ENCODE results near the gene CACNA1B.
"Not testable (repeated sequence)": the region's sequence is repeated elsewhere in the genome, so short reads cannot be mapped to it uniquely, and the experiment has no call there.

The CACNA1B gene

DNA sequence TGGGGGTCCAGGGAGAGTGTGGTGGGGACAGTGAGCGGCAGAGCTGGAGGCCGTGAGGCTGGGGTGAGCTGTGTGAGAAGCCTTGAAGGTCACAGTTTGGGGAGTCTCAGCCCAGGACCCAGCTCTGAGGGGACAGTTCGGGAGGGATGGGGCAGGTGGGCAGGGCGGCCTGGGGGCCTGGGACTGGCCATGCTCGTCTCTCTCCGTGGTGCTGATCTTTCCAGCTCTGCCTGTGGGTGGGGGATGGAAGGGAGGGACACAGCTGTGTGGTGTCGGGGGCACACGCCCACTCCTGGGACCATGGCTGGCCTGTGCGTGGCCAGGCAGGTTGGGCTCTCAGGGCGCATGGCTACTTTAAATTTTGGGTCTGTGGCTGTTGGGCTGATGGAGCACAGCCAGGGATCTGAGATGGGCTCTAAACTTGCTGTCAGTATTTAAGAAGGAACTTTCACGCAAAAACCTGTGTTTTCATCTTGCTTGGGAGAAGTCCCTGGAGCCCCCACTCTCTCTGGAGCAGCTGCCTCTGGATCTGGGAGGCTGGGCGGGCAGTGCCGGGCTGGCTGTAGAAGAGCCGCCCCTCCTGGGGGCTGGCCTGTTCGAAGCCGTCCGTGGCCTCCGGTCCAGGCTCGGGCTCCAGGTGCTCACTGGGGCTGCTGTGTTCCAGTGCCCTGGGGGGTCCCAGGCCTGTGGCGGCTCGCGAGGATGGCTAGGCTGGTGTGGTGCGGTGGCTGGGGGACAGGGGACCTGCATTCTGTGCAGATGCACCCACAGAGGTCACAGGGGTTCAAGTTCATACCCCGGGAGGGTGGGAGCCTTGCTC, 13.4 kb downstream of the CACNA1B start:
- DNase-seq = not testable (repeated sequence)

DNA sequence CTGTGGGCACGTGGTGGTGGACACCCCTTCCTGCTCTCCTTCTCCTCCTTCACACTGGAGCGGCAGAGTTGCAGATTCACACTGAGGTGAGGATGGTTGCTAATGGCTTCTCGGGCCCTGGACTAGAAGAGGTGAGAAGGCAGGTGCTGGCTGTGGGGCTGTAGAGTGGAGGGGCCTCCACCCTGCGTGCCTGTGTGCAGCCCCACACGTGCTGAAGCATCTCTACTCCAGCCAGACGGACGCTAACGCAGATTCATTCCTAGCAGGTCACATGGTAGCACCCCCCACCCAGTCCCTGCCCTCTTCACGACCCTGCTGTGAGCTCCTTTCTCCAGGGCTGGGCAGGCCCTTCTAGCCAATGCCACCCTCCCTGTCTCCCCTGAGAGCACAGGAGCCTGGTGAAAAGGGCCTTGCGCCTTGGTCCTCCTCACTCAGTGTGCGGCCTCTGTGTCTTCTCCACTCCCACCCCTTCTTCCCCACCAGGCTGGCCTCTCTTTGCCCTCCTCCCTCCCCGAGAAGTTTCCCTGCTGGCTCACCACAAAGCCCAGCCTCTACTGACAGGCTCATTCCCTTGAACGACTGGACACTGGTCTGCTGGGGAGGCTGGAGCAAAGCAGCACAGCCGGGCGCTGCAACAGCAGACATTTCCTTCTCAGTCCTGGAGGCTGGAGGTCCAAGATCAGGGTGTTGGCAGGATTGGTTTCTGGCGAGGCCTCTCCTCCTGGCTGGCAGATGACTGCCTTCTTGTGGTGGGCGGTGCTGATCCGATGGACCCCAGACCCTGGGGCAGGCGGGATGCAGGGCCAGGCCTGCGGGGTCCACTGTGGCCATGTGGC, 14.2 kb downstream of the CACNA1B start:
- DNase-seq = no peak

DNA sequence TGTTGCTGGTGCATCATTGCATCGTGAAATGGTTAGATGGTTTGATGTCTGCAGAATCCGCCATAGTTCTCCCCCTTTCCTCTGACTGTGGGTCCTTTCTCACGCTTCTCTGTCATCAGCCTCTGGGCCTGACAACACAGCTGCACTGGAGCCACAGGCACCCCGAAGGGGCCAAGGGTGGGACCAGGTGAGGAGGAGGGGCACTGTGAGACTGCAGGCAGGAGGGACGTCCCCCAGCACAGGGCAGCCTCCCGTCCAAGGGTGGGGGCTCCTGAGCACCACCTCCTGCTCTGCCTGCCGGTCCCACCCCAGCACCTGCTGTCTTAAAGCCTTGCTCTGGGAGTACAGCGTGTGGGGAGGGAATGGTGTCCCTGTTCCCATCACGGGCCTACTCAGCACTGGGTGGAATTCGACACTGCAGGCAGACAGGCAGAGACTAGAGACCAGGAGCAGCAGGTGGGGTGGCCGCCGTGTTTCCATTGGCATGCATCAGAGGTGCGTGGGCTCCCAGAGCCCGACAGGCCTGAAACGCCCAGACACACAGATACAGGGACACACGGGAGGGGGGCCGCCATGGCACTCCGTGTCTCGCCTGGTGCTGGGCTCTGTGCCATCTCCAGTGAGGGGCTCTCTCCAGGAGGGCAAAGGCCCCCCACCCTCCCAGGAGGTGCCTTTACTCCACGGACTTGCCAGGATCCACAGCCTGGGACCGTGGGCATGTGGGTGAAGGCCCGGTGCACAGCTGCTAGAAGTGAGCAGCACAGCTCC, 15.0 kb downstream of the CACNA1B start:
- DNase-seq = no peak

DNA sequence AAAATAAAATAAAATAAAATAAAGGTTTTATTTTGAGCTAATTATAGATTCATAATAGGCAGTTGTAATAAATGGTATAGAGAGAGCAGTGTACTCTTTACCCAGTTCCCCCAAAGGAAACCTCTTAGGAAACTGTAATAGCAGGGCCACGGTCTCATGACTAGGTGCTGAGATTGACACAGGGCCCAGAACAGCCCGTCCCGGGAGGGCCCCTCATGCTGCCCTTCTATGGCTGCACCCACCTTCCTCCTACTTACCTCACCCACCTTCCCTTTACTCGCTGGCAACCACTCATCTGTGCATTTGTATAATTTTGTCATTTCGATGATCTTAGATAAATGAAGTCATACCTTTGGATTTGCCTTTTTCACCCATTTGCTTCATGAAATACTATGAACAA, 16.1 kb downstream of the CACNA1B start:
- DNase-seq = no peak

DNA sequence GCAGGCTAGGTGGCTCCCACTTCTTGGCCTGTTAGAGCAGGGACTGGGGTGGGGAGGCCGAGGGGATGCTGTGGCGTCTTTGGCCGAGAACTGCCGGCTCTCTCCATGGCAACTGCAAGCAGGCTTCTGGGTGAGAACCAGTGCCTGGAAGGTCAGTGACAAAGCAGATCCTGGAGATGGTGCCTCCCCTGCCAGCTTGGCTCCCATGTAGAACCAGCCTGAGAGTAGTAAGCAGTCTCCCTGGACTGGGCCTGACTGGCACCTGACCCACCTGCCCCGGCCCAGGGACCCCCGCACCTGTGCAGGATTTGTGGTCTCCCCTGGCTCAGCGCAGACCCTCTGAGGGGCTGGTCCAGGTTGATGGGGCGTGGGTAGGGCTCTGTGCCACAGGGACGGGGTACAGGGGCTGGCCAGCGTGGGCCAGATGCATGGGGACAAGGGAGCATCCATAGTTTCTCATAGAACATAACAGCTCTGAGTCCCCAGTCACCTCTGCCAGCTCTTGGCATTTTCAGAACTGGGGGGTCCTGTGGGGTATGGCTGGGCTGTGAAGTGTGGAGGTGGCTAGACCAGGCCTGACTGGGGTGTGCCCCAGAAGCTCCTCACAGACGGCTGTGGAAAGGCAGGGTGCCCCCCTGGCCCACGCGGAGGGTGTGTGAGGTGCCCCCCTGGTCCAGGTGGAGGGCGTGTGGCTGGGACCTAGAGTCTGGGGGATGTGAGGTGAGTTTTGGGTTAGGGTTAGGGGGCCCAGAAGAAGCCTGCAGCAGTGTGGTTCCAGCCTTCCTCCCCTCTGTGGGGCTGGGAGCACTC, 22.2 kb downstream of the CACNA1B start:
- no peak for DNase-seq

DNA sequence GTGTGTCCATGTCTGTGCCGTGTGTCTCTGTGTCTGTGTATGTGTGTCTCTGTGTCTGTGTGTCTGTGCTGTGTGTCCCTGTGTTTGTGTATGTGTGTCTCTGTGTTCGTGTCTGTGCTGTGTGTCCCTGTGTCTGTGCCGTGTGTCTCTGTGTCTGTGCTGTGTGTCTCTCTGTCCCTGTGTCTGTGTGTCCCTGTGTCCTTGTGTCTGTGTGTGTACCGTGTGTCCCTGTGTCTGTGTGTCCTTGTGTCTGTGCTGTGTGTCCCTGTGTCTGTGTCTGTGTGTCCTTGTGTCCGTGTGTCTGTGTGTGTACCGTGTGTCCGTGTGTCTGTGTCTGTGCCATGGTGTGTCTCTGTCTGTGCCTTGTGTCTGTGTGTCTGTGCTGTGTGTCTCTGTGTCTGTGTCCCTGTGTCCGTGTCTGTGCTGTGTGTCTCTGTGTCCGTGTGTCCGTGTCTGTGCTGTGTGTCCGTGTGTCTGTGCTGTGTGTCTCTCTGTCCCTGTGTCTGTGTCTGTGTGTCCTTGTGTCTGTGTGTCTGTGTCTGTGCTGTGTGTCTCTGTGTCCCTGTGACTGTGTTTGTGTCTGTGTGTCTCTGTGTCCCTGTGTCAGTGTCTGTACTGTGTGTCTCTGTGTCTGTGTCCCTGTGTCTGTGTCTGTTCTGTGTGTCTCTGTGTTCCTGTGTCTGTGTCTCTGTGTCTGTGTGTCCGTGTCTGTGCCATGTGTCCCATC, 23.2 kb downstream of the CACNA1B start:
- no peak for DNase-seq

DNA sequence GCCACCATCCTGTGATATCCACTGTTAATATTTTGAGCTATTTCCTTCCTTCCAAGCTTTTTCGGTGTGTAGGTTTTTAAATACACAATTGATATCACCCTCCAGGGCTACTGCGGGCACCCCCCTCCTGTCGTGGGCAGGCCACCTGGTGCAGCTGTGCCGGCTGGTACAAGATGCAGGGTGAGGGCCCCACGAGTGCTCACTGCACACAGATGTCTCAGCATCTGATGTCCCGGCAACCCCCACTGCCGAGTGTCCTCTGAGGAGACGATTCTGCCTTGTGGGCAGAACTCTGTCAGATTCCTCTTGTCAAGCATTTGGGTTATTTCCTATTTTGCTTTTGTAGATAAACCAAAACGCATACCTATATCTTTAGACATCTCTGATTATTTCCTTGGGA, 25.1 kb downstream of the CACNA1B start:
- DNase-seq = no peak

DNA sequence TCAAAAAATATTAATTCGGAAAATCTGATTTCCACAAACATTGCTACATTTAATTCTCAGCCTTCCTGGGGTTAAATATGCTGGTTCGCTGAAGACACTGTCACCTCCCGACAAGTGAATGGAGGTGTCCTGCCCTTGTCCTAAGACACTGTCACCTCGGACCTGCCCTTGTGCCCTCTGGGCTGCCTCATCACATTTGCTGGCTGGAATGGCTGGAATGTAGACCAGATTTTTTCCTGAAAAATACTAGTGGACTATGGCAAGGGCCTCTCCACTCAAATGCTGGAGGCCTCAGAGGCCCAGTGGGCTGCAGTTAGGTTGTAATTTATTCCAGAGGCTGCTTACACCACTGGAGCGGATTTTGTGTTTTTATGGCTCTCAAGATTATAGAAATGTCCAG, 28.2 kb downstream of the CACNA1B start:
- DNase-seq = no peak

DNA sequence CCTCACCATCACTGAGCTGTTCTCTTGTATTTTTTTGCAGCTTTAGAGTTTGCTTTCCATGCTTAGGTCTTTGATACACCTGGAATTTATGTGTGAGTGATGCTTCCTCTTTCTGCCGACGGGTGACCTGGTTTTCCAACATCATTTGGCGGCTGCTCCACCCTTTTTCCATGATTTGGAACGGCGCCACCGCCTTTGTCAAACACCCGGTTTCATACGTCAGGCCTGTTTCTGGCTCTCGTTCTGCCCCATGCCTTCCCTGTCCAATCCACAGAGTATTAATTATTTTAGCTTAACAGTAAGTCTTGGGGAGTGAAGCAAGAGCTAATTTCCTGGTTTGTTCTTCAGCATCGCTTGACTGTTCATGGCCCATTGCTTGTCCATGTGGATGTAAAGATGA, 30.2 kb downstream of the CACNA1B start:
- DNase-seq = no peak

DNA sequence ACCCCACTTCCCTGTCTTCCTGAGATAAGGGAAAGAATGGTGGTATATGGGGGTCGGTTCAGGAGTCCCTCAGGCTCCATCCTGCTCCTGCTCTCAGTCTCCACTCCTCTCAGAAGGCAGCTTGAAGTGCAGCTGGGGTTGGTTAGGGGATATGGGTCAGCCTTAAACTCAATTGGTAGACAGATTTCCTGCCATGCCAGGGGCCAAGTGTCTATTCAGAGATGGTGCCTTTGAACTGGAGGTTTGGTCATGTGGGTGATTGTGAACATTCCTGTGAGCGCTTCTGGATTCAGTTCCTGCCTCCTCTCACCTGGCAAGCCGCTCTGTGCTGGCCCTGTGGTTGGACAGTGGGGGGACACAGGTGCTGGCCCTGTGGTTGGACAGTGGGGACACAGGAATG, 35.1 kb downstream of the CACNA1B start:
- no peak for DNase-seq

DNA sequence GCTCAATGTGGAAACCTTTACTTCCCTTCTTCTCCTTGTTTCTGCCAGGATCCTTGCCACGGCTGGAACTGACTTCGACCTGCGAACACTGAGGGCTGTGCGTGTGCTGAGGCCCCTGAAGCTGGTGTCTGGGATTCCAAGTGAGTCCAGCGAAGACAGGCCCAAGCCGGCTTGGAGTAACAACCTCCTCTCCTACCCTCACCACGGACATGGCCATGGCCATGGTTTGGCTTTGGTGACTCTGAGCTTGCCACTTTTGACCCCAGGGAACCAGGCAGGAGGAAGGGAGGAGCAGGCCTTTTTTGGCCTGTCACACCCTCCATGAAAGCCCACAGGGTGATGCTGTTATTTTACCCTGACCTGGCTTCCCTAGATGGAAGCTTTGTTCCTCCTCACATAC, 35.5 kb downstream of the CACNA1B start:
- DNase-seq = no peak

DNA sequence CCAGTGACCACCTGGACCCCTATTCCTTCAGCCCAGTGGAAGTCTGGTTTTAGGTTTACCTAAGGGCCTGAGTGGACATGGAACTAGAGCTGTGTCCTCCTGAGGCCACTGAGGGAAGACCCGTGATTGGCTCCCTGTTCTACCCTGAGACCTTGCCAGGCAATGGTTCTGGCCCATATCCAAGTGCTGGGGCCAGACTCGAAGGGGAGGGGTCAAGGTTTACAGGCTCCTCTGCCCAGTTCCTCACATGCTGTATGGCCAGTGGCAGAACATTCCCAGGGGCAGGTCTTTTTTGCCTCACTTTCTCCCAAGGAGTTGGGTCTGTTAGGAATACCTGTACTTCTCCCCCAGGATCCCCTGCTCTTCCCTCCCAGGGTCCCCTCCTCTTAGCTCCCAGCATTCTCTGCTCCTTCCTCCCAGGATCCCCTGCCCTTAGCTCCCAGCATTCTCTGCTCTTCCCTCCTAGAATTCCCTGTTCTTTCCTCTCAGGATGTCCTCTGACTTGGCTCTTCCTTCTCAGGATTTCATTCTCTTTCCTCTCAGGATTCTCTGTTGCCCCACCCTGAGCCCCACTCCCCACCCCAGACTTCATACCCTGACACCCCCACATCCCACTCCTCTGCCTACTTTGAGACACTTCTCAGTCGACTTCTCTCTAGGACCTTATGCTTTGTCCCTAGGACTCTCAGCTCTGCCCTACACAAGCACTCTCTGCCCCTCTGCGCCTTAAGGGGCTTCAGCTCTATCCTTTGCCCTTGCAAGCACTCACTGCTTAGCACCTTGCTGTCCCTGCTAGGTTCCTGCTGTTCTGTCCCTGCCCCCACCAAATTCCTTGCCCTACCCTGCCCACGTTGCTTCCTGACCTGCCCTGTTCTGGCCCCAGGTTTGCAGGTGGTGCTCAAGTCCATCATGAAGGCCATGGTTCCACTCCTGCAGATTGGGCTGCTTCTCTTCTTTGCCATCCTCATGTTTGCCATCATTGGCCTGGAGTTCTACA, 36.5 kb downstream of the CACNA1B start:
- DNase-seq = no peak

DNA sequence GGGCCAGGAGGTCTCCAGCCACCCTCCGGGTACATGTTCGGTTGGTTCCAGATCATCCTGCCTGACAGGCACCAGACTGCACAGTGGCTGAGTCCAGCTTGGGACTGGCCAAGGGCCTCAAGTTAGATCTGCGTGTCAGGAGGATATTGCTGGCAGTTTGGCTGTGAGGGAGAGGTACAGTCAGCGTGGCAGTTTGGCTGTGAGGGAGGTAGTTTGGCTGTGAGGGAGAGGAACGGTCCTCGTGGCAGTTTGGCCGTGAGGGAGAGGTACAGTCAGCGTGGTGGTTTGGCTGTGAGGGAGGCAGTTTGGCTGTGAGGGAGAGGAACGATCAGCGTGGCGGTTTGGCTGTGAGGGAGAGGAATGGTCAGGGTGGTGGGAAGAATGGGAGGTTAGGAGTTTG, 39.0 kb downstream of the CACNA1B start:
- DNase-seq = no peak

DNA sequence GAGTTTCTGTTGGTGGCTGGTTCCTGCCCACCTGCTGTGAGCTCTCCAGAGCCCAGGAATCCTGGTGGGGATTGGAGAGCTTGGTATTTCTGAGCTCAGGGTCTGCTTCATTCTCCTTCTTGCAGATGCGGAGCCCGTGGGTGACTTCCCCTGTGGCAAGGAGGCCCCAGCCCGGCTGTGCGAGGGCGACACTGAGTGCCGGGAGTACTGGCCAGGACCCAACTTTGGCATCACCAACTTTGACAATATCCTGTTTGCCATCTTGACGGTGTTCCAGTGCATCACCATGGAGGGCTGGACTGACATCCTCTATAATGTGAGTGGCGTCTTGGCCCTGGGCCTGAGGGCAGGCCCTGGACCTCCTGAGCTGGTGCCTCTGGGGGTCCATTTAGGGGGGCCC, 39.5 kb downstream of the CACNA1B start:
- DNase-seq = no peak

DNA sequence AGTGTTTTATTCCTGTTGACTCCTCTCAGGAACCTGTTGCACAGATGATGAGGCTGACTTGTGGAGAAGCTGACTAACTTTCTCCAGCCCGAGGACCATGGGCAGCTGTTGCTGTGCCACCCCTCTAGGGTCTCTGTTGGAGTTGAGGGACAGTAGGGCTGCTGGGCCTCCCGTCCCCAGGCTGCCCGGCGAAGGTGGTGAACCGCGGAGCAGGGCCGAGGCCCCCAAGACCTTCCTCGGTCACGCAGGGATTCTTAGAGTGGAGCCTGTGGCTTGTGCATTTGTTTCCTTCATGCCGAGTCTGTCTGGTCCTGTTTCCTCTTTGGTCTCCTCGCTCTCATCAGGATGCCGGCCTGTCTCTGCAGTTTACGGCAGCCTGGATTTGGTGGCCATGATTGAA, 40.2 kb downstream of the CACNA1B start:
- no peak for DNase-seq

DNA sequence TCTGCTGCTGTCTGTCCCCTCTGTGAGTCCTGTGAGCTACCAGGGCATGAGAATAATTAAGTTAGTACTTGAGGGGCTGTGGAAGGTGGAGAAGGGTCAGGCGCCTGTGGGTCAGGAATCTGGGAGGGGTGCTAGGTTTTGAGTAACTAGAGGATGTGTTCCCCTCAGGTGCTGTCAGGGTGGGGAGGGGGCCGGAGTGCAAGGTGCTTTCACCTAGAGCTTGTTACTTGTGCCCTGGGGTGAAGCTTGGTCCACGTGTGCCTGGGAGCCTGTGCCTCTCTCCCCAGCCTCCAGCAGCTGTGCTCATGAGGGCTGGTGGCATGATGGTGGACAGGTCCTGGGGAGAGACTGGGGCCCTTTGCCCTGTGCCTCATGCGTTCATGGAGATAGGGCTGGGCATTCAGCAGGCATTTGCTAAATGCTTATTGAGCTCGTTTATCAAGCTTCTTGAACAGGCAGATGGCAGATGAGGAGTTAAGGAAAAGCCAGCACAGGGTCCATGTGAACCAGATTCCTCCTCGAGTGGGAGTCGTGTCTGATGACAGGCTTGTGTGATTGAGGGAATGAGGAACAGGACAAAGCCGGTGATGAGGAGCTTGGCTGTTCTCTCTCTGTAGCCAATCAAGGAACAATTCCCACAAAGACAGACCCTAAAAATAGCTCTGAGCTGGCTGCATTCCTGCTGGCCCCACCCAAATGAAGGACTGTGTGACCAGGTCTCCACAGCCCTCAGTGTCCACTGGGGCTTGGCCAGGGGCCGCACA, 40.9 kb downstream of the CACNA1B start:
- DNase-seq = no peak

DNA sequence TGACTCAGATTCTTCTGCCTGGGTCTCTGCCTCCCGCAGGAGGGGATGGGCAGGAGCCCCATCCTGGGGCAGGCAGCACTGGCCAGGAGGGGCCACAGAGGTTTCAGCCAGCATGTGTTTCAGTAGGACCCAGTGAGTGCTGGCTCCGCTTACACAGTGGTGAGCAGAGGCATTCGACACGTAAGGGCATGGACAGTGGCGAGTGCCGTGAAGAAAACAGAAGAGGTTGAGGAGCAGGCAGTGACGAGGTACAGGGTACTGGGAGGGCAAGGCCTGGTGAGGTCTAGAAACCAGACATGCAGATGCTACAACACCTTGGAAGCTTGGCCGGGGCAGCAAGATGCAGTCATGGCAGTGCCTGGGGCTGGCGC, 41.5 kb downstream of the CACNA1B start:
- no peak for DNase-seq

DNA sequence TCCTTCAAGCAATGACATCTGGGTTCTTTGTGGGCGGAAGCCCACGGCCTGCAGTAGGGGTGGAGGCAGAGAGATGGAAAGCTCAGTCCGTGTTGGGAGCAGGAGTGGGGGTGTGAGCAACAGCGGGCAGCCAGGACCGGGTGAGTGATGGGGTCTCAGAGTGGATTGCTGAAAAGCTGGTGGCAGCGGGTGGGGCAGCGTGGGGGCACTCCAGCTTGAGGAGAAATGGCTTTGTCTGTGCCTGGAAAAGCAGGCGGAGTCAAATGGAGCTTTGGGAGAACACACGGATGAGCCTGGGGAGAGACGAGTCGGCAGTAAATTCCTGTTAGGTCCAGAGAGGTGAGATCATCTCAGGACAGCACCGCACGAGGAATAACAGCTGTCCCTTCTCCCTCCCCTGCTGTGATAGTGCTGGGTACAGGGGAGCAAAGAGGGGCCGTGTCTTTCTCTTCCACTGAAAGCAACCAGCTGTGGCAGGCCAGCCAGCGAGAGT, 42.1 kb downstream of the CACNA1B start:
- DNase-seq = no peak

DNA sequence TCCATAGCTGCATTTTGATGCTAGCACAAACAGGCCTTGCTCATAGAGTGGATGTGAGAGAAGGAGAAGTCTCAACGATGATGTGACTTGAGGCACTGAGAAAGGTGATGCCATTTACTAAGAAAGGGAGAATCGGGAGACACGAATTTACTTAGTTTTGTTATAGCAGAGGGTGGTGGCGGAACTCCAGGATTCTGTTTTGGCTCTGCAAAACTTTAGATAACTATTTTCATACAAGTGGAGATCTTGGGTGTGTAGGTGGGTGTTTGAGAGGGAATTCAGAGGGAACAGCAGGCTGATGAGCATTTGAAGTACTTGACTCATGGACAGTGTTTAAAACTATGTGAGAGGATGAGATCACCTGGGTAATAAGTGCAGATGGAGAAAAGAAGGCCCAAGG, 43.2 kb downstream of the CACNA1B start:
- DNase-seq = no peak

DNA sequence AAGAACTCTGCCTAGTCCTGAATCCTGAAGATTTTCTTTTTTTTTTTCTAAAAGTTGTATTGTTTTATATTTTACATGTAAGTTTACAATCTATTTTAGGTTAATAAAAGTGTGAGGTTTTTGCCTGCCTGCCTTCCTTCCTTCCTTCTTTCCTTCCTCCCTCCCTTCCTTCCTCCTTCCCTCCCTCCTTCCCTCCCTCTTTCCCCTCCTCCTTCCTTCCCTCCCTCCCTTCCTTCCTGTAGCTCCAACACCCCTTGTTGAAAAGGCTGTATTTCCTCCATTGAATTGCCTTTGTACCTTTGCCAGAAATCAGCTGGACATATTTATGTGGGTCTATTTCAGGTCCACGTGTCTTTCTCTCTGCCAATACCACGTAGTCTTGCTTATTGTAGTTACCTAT, 46.6 kb downstream of the CACNA1B start:
- DNase-seq = no peak

Data from NCI-H82 (cell line).